ENCODE results near the gene SNRNP48.

Gene SNRNP48

GRCh38 chr6:7566617-7567173, 23.3 kb upstream of the SNRNP48 start:
- H3K9ac ChIP-seq, result no peak overlapping the region
- no peak for TF ChIP-seq CTCF (conservative IDR thresholded peaks at IDR 0.05; ENCODE audit: low read depth, low read length)
- H3K4me3 ChIP-seq (IDR thresholded peaks at IDR 0.05; ENCODE audit: insufficient read depth, low read depth, low read length), result no peak overlapping the region
- H3K27ac ChIP-seq, result no peak overlapping the region
- no peaks in the 10 kb centered on the region for H3K36me3 ChIP-seq (ENCODE audit: insufficient read depth)
- no peaks in the 10 kb centered on the region for H4K20me1 ChIP-seq (ENCODE audit: insufficient read depth)
- no peak overlapping the region for H2AFZ ChIP-seq (ENCODE audit: low read depth)
- H3K4me1 ChIP-seq (ENCODE audit: low read depth, poor library complexity, severe bottlenecking), result no peaks in the 10 kb centered on the region
- H3K27me3 ChIP-seq (ENCODE audit: insufficient read depth, low read depth), result no peaks in the 10 kb centered on the region
- H3K79me2 ChIP-seq (ENCODE audit: insufficient read depth, low read depth), result no peaks in the 10 kb centered on the region
- H3K4me2 ChIP-seq, result no peak overlapping the region

- H3K27me3 ChIP-seq (ENCODE audit: insufficient read depth, low read depth), result no peaks in the 10 kb centered on the region
- H3K79me2 ChIP-seq (ENCODE audit: insufficient read depth, low read depth), result no peaks in the 10 kb centered on the region
- H3K27ac ChIP-seq, result no peak overlapping the region
- no peaks in the 10 kb centered on the region for H3K4me1 ChIP-seq (ENCODE audit: low read depth, poor library complexity, severe bottlenecking)
- no peak for TF ChIP-seq CTCF (conservative IDR thresholded peaks at IDR 0.05; ENCODE audit: low read depth, low read length)
- H4K20me1 ChIP-seq (ENCODE audit: insufficient read depth), result no peaks in the 10 kb centered on the region
- no peak overlapping the region for H3K9ac ChIP-seq
- no peaks in the 10 kb centered on the region for H3K36me3 ChIP-seq (ENCODE audit: insufficient read depth)
- no peak overlapping the region for H3K4me3 ChIP-seq (IDR thresholded peaks at IDR 0.05; ENCODE audit: insufficient read depth, low read depth, low read length)
- no peak overlapping the region for H2AFZ ChIP-seq (ENCODE audit: low read depth)
- no peak overlapping the region for H3K4me2 ChIP-seq
Observed at GRCh38 chr6:7568021-7568420, 22.0 kb upstream of the SNRNP48 start.

GRCh38 chr6:7569082-7569481, 20.9 kb upstream of the SNRNP48 start:
- Histone ChIP-seq H3K9ac (no peak overlapping the region), H3K79me2 (ENCODE audit: insufficient read depth, low read depth) (no peaks in the 10 kb centered on the region), H3K4me3 (IDR thresholded peaks at IDR 0.05; ENCODE audit: insufficient read depth, low read depth, low read length) (no peak overlapping the region), H3K27ac (no peak overlapping the region), H3K4me2 (no peak overlapping the region), H3K4me1 (ENCODE audit: low read depth, poor library complexity, severe bottlenecking) (no peaks in the 10 kb centered on the region), H3K36me3 (ENCODE audit: insufficient read depth) (no peaks in the 10 kb centered on the region), H4K20me1 (ENCODE audit: insufficient read depth) (no peaks in the 10 kb centered on the region), H2AFZ (ENCODE audit: low read depth) (no peak overlapping the region), H3K27me3 (ENCODE audit: insufficient read depth, low read depth) (no peaks in the 10 kb centered on the region)
- TF ChIP-seq CTCF (conservative IDR thresholded peaks at IDR 0.05; ENCODE audit: low read depth, low read length), result no peak

- Histone ChIP-seq H3K4me3 (IDR thresholded peaks at IDR 0.05; ENCODE audit: insufficient read depth, low read depth, low read length) (no peak overlapping the region), H3K36me3 (ENCODE audit: insufficient read depth) (no peaks in the 10 kb centered on the region), H3K4me1 (ENCODE audit: low read depth, poor library complexity, severe bottlenecking) (no peaks in the 10 kb centered on the region), H2AFZ (ENCODE audit: low read depth) (no peak overlapping the region), H3K4me2 (no peak overlapping the region), H4K20me1 (ENCODE audit: insufficient read depth) (no peaks in the 10 kb centered on the region), H3K9ac (no peak overlapping the region), H3K27me3 (ENCODE audit: insufficient read depth, low read depth) (no peaks in the 10 kb centered on the region), H3K79me2 (ENCODE audit: insufficient read depth, low read depth) (no peaks in the 10 kb centered on the region), H3K27ac (no peak overlapping the region)
- TF ChIP-seq CTCF (conservative IDR thresholded peaks at IDR 0.05; ENCODE audit: low read depth, low read length), result no peak
Observed at GRCh38 chr6:7572213-7572943, 17.6 kb upstream of the SNRNP48 start.

Measured in KMS-11 (cell line).